GM23248 (cell line): Measurements from ENCODE around the gene MICU1. TPM values are rescaled to one million over a fixed set of nuclear protein-coding genes. Genes with fewer than 3 reads are reported as not detected.
A peak's percentile ranks its signal among the peaks of the same experiment; 100 is the strongest.

Source experiments
- DNase-seq: peaks from one replicate; pipeline ENCODE4 v3.0.0-alpha.2; 2015
- H2AFZ ChIP-seq: fragments of 200-600 bp; sonication (generic); 2 replicates; pipeline ENCODE4 v1.6.1; 2016; ENCODE audit warnings: antibody characterized with exemption
- H3F3A ChIP-seq: fragments of 200-600 bp; sonication (generic); 2 replicates; pipeline ENCODE4 v1.6.1; 2016; ENCODE audit warnings: mild to moderate bottlenecking, antibody characterized with exemption, mixed run types; ENCODE audit not compliant: insufficient read depth
- H3K27ac ChIP-seq: fragments of 200-600 bp; sonication (generic); 2 replicates; pipeline ENCODE4 v1.5.1; 2016; ENCODE audit warnings: mild to moderate bottlenecking
- H3K27me3 ChIP-seq: fragments of 200-600 bp; sonication (generic); replicated peaks from 2 replicates; pipeline ENCODE4 v1.6.1; 2016; ENCODE audit warnings: mild to moderate bottlenecking; ENCODE audit not compliant: insufficient read depth
- H3K36me3 ChIP-seq: fragments of 200-600 bp; sonication (generic); 2 replicates; pipeline ENCODE4 v1.6.1; 2016; ENCODE audit warnings: low read depth, mild to moderate bottlenecking
- H3K4me1 ChIP-seq: fragments of 200-600 bp; sonication (generic); 2 replicates; pipeline ENCODE4 v1.6.1; 2016; ENCODE audit warnings: mild to moderate bottlenecking; ENCODE audit not compliant: insufficient read depth
- H3K4me2 ChIP-seq: fragments of 200-600 bp; sonication (generic); one replicate; pipeline ENCODE4 v1.6.1; 2016; ENCODE audit warnings: mild to moderate bottlenecking; ENCODE audit not compliant: unreplicated experiment
- H3K4me3 ChIP-seq: fragments of 200-600 bp; sonication (generic); 2 replicates; pipeline ENCODE4 v1.5.1; 2016; ENCODE audit warnings: mild to moderate bottlenecking
- H3K79me2 ChIP-seq: fragments of 200-600 bp; sonication (generic); 2 replicates; pipeline ENCODE4 v1.6.1; 2016; ENCODE audit warnings: mild to moderate bottlenecking; ENCODE audit not compliant: insufficient read depth
- H3K9ac ChIP-seq: fragments of 200-600 bp; sonication (generic); 2 replicates; pipeline ENCODE4 v1.6.1; 2016; ENCODE audit warnings: mild to moderate bottlenecking
- H3K9me2 ChIP-seq: fragments of 200-600 bp; sonication (generic); 2 replicates; pipeline ENCODE4 v1.6.1; 2016; ENCODE audit warnings: mixed run types, mild to moderate bottlenecking, moderate library complexity; ENCODE audit not compliant: insufficient read depth
- H3K9me3 ChIP-seq: fragments of 200-600 bp; sonication (generic); one replicate; pipeline ENCODE4 v1.6.1; 2017; ENCODE audit warnings: low read depth
- H4K20me1 ChIP-seq: fragments of 200-600 bp; sonication (generic); 2 replicates; pipeline ENCODE4 v1.6.0; 2016; ENCODE audit not compliant: insufficient read depth
- EZH2 ChIP-seq: fragments of 200-600 bp; sonication (generic); IDR thresholded peaks from 2 replicates; pipeline ENCODE4 v1.6.1; 2018; ENCODE audit warnings: antibody characterized with exemption, mild to moderate bottlenecking; ENCODE audit not compliant: insufficient read depth, poor library complexity, severe bottlenecking
- EZH2phosphoT487 ChIP-seq: fragments of 200-600 bp; sonication (generic); IDR thresholded peaks from 2 replicates; pipeline ENCODE4 v1.6.1; 2018; ENCODE audit warnings: antibody characterized with exemption, moderate library complexity, mild to moderate bottlenecking, low read depth; ENCODE audit not compliant: insufficient read depth
- WGBS, 2 experiments: methylation state at CpG; one replicate each; pipeline ENCODE4 v1.1.6; 2015 to 2017; ENCODE audit warnings: low lambda C conversion rate in 2 of 2, low coverage in 1 of 2; ENCODE audit errors: missing lambda C conversion rate in 2 of 2; 5-methylcytosine and 5-hydroxymethylcytosine counted together
- in situ Hi-C: fragments of 300-500 bp; cut with MboI; formaldehyde crosslinking; loops from 2 replicates; pipeline ENCODE4 v1.15.0; 2020
- polyA plus RNA-seq: library from polyadenylated mRNA; unstranded; fragments of >200 nt; fragmentation: Nextera tagmentation; extraction: Ambion mirVana; gene quantifications from 2 replicates; pipeline ENCODE4 v1.2.1, GENCODE V29; 2016
- total RNA-seq: library from RNA; depleted of rRNA; stranded (reverse); fragments of >200 nt; shearing (Covaris generic); gene quantifications from 2 replicates; pipeline ENCODE4 v1.2.3, GENCODE V29; 2014

Gene MICU1
- total and polyA plus RNA-seq, 2 experiments from 2014 or later = 37.3 to 45.0 TPM

GRCh38 chr10:72665925-72666324, 40.0 kb upstream of the MICU1 start:
- no peak overlapping the region for H3K9ac ChIP-seq
- H3F3A ChIP-seq = no peaks in the 10 kb centered on the region
- TF ChIP-seq EZH2 (no peak), EZH2phosphoT487 (no peak)
- H3K4me2 ChIP-seq = no peak overlapping the region
- H3K27ac ChIP-seq = 0 out of 2 replicates have a peak overlapping the region, but pooled peaks have one; percentile 28
- no peak overlapping the region for H3K4me3 ChIP-seq
- no peaks in the 10 kb centered on the region for H3K36me3 ChIP-seq
- no peaks in the 10 kb centered on the region for H3K9me2 ChIP-seq
- 65 to 69% methylated on average over 4 of the region's 4 CpGs for WGBS, 2 experiments
- no peaks in the 10 kb centered on the region for H4K20me1 ChIP-seq
- H3K27me3 ChIP-seq = no peaks in the 10 kb centered on the region
- H3K4me1 ChIP-seq = peaks cover 8% of the 10 kb centered on the region; the same call in 1 of the 2 replicates
- peak; percentile 72 for DNase-seq
- no peaks in the 10 kb centered on the region for H3K79me2 ChIP-seq
- in situ Hi-C loops = no loop called here
- H2AFZ ChIP-seq = no peak overlapping the region
- H3K9me3 ChIP-seq = no peaks in the 10 kb centered on the region

- H3K4me3 ChIP-seq = no peak overlapping the region
- in situ Hi-C loops = no loop called here
- H3K36me3 ChIP-seq = no peaks in the 10 kb centered on the region
- DNase-seq = peak; percentile 11
- H2AFZ ChIP-seq = peak overlapping the region; percentile 48
- no peak overlapping the region for H3K9ac ChIP-seq
- no peaks in the 10 kb centered on the region for H3F3A ChIP-seq
- no peaks in the 10 kb centered on the region for H3K9me2 ChIP-seq
- no peak overlapping the region for H3K27ac ChIP-seq
- TF ChIP-seq EZH2 = no peak
- no peaks in the 10 kb centered on the region for H3K27me3 ChIP-seq
- no peaks in the 10 kb centered on the region for H3K9me3 ChIP-seq
- H3K4me2 ChIP-seq = no peak overlapping the region
- H4K20me1 ChIP-seq = no peaks in the 10 kb centered on the region
- H3K4me1 ChIP-seq = peaks cover 8% of the 10 kb centered on the region; the same call in 1 of the 2 replicates
- no peaks in the 10 kb centered on the region for H3K79me2 ChIP-seq
Observed at GRCh38 chr10:72663971-72664370, 38.1 kb upstream of the MICU1 start.

- TF ChIP-seq EZH2phosphoT487 (no peak), EZH2 (no peak)
- WGBS, 2 experiments = 83 to 100% methylated on average over 1 of the region's 1 CpG
- H3K36me3 ChIP-seq = no peaks in the 10 kb centered on the region
- in situ Hi-C loops = no loop called here
- no peak overlapping the region for H3K4me2 ChIP-seq
- no peaks in the 10 kb centered on the region for H3K79me2 ChIP-seq
- DNase-seq = no peak
- no peaks in the 10 kb centered on the region for H4K20me1 ChIP-seq
- H3K27me3 ChIP-seq = no peaks in the 10 kb centered on the region
- H3K9me3 ChIP-seq = no peaks in the 10 kb centered on the region
- H2AFZ ChIP-seq = no peak overlapping the region
- H3K4me3 ChIP-seq = no peak overlapping the region
- H3K9me2 ChIP-seq = no peaks in the 10 kb centered on the region
- H3F3A ChIP-seq = no peaks in the 10 kb centered on the region
- no peak overlapping the region for H3K9ac ChIP-seq
- peaks cover 8% of the 10 kb centered on the region; the same call in 1 of the 2 replicates for H3K4me1 ChIP-seq
- H3K27ac ChIP-seq = no peak overlapping the region
Observed at GRCh38 chr10:72661431-72661830, 35.6 kb upstream of the MICU1 start.

DNA sequence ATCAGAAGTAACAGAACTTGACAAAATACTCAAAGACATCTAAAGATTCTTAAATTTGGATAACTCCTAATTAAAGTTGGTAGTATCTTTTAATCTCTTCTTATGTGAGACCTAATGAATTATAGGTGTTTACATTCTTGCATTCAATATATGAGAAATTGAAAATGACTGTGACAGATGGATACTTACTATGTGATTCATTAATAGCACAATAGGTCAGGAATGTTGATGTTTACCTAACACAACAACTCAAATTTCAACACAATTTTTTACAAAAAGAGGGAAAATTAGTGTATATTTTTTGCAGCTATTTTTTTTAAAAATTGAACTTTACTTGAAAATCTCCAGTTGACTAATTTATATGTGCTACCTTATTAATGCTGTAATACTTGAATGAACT, 34.3 kb upstream of the MICU1 start:
- Histone ChIP-seq H4K20me1 (no peaks in the 10 kb centered on the region), H3K9ac (no peak overlapping the region), H3K9me2 (no peaks in the 10 kb centered on the region), H3K4me2 (no peak overlapping the region), H3K27ac (no peak overlapping the region), H3F3A (no peaks in the 10 kb centered on the region), H2AFZ (no peak overlapping the region), H3K36me3 (no peaks in the 10 kb centered on the region), H3K79me2 (no peaks in the 10 kb centered on the region), H3K9me3 (no peaks in the 10 kb centered on the region), H3K4me3 (no peak overlapping the region), H3K4me1 (no peaks in the 10 kb centered on the region), H3K27me3 (no peaks in the 10 kb centered on the region)
- TF ChIP-seq EZH2phosphoT487 (no peak), EZH2 (no peak)
- in situ Hi-C loops = no loop called here
- DNase-seq = no peak

- H3K9me2 ChIP-seq = no peaks in the 10 kb centered on the region
- no peaks in the 10 kb centered on the region for H3K36me3 ChIP-seq
- H3K79me2 ChIP-seq = no peaks in the 10 kb centered on the region
- H2AFZ ChIP-seq = no peak overlapping the region
- no peaks in the 10 kb centered on the region for H3K4me1 ChIP-seq
- TF ChIP-seq EZH2phosphoT487 (no peak), EZH2 (no peak)
- H3K27me3 ChIP-seq = no peaks in the 10 kb centered on the region
- no peak overlapping the region for H3K4me3 ChIP-seq
- no peak overlapping the region for H3K9ac ChIP-seq
- H3K9me3 ChIP-seq = no peaks in the 10 kb centered on the region
- no peaks in the 10 kb centered on the region for H3F3A ChIP-seq
- in situ Hi-C loops = no loop called here
- no peak for DNase-seq
- WGBS, 2 experiments = 83 to 85% methylated on average over 8 of the region's 8 CpGs
- no peak overlapping the region for H3K27ac ChIP-seq
- H4K20me1 ChIP-seq = no peaks in the 10 kb centered on the region
- no peak overlapping the region for H3K4me2 ChIP-seq
Observed at GRCh38 chr10:72659694-72660093, 33.8 kb upstream of the MICU1 start.
